GM23338 (cell line): ENCODE measurements around the gene MLLT3. TPM values are rescaled to one million over a fixed set of nuclear protein-coding genes. Genes with fewer than 3 reads are reported as not detected.

Experiments used
- ATAC-seq: fragments of 200-7000 bp; cut with Tn5 transposase; 3 replicates; pipeline ENCODE4 v1.9.1; 2020
- DNase-seq: peaks from one replicate; pipeline ENCODE4 v3.0.0-alpha.2; 2015; ENCODE audit warnings: low spot score
- H2AFZ ChIP-seq: fragments of 200-600 bp; sonication (generic); 2 replicates; pipeline ENCODE4 v1.8.0; 2016; ENCODE audit warnings: antibody characterized with exemption, mild to moderate bottlenecking, moderate library complexity
- H3F3A ChIP-seq: fragments of 200-600 bp; sonication (generic); replicated peaks from 2 replicates; pipeline ENCODE4 v1.8.0; 2017; ENCODE audit warnings: antibody characterized with exemption, mixed run types, low read depth
- H3K27ac ChIP-seq: fragments of 200-600 bp; sonication (generic); 2 replicates; pipeline ENCODE4 v1.6.1; 2016; ENCODE audit warnings: low read depth
- H3K27me3 ChIP-seq: fragments of 200-600 bp; sonication (generic); 2 replicates; pipeline ENCODE4 v1.8.0; 2016; ENCODE audit warnings: mild to moderate bottlenecking, mixed run types, moderate library complexity; ENCODE audit not compliant: insufficient read depth
- H3K36me3 ChIP-seq: fragments of 200-600 bp; sonication (generic); 2 replicates; pipeline ENCODE4 v1.8.0; 2016; ENCODE audit warnings: mild to moderate bottlenecking; ENCODE audit not compliant: insufficient read depth
- H3K4me1 ChIP-seq: fragments of 200-600 bp; sonication (generic); 2 replicates; pipeline ENCODE4 v1.8.0; 2016; ENCODE audit warnings: mild to moderate bottlenecking, moderate library complexity; ENCODE audit not compliant: insufficient read depth
- H3K4me2 ChIP-seq: fragments of 200-600 bp; sonication (generic); 2 replicates; pipeline ENCODE4 v1.7.1; 2017; ENCODE audit warnings: mixed run types
- H3K4me3 ChIP-seq: fragments of 200-600 bp; sonication (generic); 2 replicates; pipeline ENCODE4 v1.6.1; 2016; ENCODE audit warnings: mixed run types
- H3K79me2 ChIP-seq: fragments of 200-600 bp; sonication (generic); replicated peaks from 2 replicates; pipeline ENCODE4 v1.8.0; 2017; ENCODE audit warnings: mild to moderate bottlenecking; ENCODE audit not compliant: insufficient read depth
- H3K9me2 ChIP-seq: fragments of 200-600 bp; sonication (generic); 2 replicates; pipeline ENCODE4 v1.8.0; 2017; ENCODE audit not compliant: insufficient read depth
- H4K20me1 ChIP-seq: fragments of 200-600 bp; sonication (generic); replicated peaks from 2 replicates; pipeline ENCODE4 v1.8.0; 2017; ENCODE audit warnings: mild to moderate bottlenecking; ENCODE audit not compliant: insufficient read depth
- H3K27ac Mint-ChIP-seq: 2 replicates; pipeline ENCODE4 v1.8.0; 2020; ENCODE audit warnings: inconsistent platforms, mild to moderate bottlenecking, moderate library complexity, mixed read lengths
- H3K27me3 Mint-ChIP-seq: 3 replicates; pipeline ENCODE4 v1.8.0; 2022; ENCODE audit warnings: low read depth, mild to moderate bottlenecking, moderate library complexity, mixed read lengths, inconsistent platforms; ENCODE audit not compliant: insufficient read depth, poor library complexity
- H3K36me3 Mint-ChIP-seq: 3 replicates; pipeline ENCODE4 v1.8.0; 2021; ENCODE audit warnings: low read depth, mild to moderate bottlenecking, inconsistent platforms, moderate library complexity, mixed read lengths
- H3K4me1 Mint-ChIP-seq: 3 replicates; pipeline ENCODE4 v1.8.0; 2020; ENCODE audit warnings: mild to moderate bottlenecking, inconsistent platforms, mixed read lengths
- H3K4me3 Mint-ChIP-seq: 3 replicates; pipeline ENCODE4 v1.8.0; 2021; ENCODE audit warnings: moderate library complexity, mild to moderate bottlenecking, inconsistent platforms, mixed read lengths
- H3K9me3 Mint-ChIP-seq: 3 replicates; pipeline ENCODE4 v1.8.0; 2020; ENCODE audit warnings: moderate library complexity, mild to moderate bottlenecking, inconsistent platforms, mixed read lengths
- CREB1 ChIP-seq: fragments of 250-450 bp; sonication (Bioruptor Pico); IDR thresholded peaks from 2 replicates; pipeline ENCODE4 v1.5.0; 2020; ENCODE audit warnings: low read depth, mild to moderate bottlenecking, moderate library complexity
- CTCF ChIP-seq, 2 experiments: fragments of 200-600 bp in 1 of 2; sonication (generic) in 1 of 2; conservative IDR thresholded peaks; 2 replicates each; pipeline versions ENCODE4 v1.5.1 to v1.6.1; 2016 to 2017; ENCODE audit warnings: antibody characterized with exemption in 2 of 2, low read depth in 2 of 2, mild to moderate bottlenecking in 2 of 2, moderate library complexity in 1 of 2
- EZH2 ChIP-seq: fragments of 200-600 bp; sonication (generic); IDR thresholded peaks from one replicate; pipeline ENCODE4 v1.8.0; 2017; ENCODE audit warnings: antibody characterized with exemption, mild to moderate bottlenecking, low read depth; ENCODE audit not compliant: unreplicated experiment
- EZH2phosphoT487 ChIP-seq: fragments of 200-600 bp; sonication (generic); IDR thresholded peaks from one replicate; pipeline ENCODE4 v1.8.1; 2018; ENCODE audit warnings: antibody characterized with exemption; ENCODE audit not compliant: unreplicated experiment
- JUNB ChIP-seq: IDR thresholded peaks from one replicate; pipeline ENCODE4 v1.6.1; 2016; ENCODE audit warnings: antibody characterized with exemption; ENCODE audit not compliant: unreplicated experiment
- POLR2AphosphoS5 ChIP-seq: IDR thresholded peaks from 2 replicates; pipeline ENCODE4 v1.6.1; 2016; ENCODE audit warnings: antibody characterized with exemption, low read depth
- REST ChIP-seq: IDR thresholded peaks from one replicate; pipeline ENCODE4 v1.6.1; 2018; ENCODE audit warnings: antibody characterized with exemption; ENCODE audit not compliant: unreplicated experiment
- ZNF114 ChIP-seq: fragments of 250-450 bp; sonication (Bioruptor Pico); IDR thresholded peaks from 2 replicates; pipeline ENCODE4 v1.5.0; 2020; ENCODE audit warnings: mild to moderate bottlenecking, moderate library complexity
- ZNF462 ChIP-seq: fragments of 250-450 bp; sonication (Bioruptor Pico); IDR thresholded peaks from 2 replicates; pipeline ENCODE4 v1.5.0; 2020; ENCODE audit warnings: mild to moderate bottlenecking, moderate library complexity
- polyA plus RNA-seq: library from polyadenylated mRNA; unstranded; fragments of >200 nt; fragmentation: Nextera tagmentation; extraction: Ambion mirVana; gene quantifications from 2 replicates; pipeline ENCODE4 v1.2.1, GENCODE V29; 2016
- total RNA-seq: library from RNA; depleted of rRNA; stranded (reverse); fragments of >200 nt; shearing (Covaris generic); gene quantifications from 2 replicates; pipeline ENCODE4 v1.2.3, GENCODE V29; 2014

MLLT3 gene
- total and polyA plus RNA-seq, 2 experiments from 2014 or later: 7.5 to 9.5 TPM

GRCh38 chr9:20551236-20551635, 71.1 kb downstream of the MLLT3 start (continued):
- TF ChIP-seq REST (no peak), ZNF114 (CRISPR knock-in tag) (no peak)

- Histone ChIP-seq H3K27ac (no peak overlapping the region), H3K79me2 (no peaks in the 10 kb centered on the region), H3K4me2 (no peak overlapping the region), H3K4me1 (peaks cover 20% of the 10 kb centered on the region), H4K20me1 (no peaks in the 10 kb centered on the region), H3K9me2 (no peaks in the 10 kb centered on the region), H3F3A (no peaks in the 10 kb centered on the region), H2AFZ (no peak overlapping the region), H3K4me3 (no peak overlapping the region), H3K36me3 (no peaks in the 10 kb centered on the region), H3K27me3 (no peaks in the 10 kb centered on the region)
- Mint-ChIP-seq H3K27ac (no peak overlapping the region; the same call in 1 of the 2 replicates), H3K27me3 (peaks cover 2% of the 10 kb centered on the region), H3K9me3 (no peaks in the 10 kb centered on the region), H3K4me3 (no peak overlapping the region), H3K36me3 (no peaks in the 10 kb centered on the region), H3K4me1 (peaks cover 26% of the 10 kb centered on the region)
- TF ChIP-seq POLR2AphosphoS5: no peak
- TF ChIP-seq JUNB: no peak
- no peak for TF ChIP-seq CTCF (conservative IDR thresholded peaks at IDR 0.05; ENCODE audit: low read depth in 2 of 2)
- DNase-seq (no peak), ATAC-seq (no peak)
These were observed 72.0 kb downstream of the MLLT3 start for GRCh38 chr9:20550326-20550725.

GRCh38 chr9:20549053-20549452, 73.2 kb downstream of the MLLT3 start:
- Histone ChIP-seq H3F3A (no peaks in the 10 kb centered on the region), H4K20me1 (no peaks in the 10 kb centered on the region), H3K9me2 (no peaks in the 10 kb centered on the region), H2AFZ (no peak overlapping the region), H3K27ac (no peak overlapping the region), H3K4me1 (peaks cover 20% of the 10 kb centered on the region), H3K79me2 (no peaks in the 10 kb centered on the region), H3K4me2 (no peak overlapping the region), H3K27me3 (no peaks in the 10 kb centered on the region), H3K36me3 (no peaks in the 10 kb centered on the region), H3K4me3 (no peak overlapping the region)
- H3K4me1 Mint-ChIP-seq: peaks cover 25% of the 10 kb centered on the region
- no peak for DNase-seq
- no peak overlapping the region for H3K27ac Mint-ChIP-seq
- no peaks in the 10 kb centered on the region for H3K9me3 Mint-ChIP-seq
- no peak overlapping the region for H3K4me3 Mint-ChIP-seq
- ATAC-seq: no peak
- H3K36me3 Mint-ChIP-seq: no peaks in the 10 kb centered on the region
- H3K27me3 Mint-ChIP-seq: peaks cover 2% of the 10 kb centered on the region
- TF ChIP-seq CREB1 (CRISPR knock-in tag) (no peak), ZNF462 (CRISPR knock-in tag) (no peak), EZH2 (no peak), POLR2AphosphoS5 (no peak), EZH2phosphoT487 (no peak)
